Endothelial cell of umbilical vein (primary cell): ENCODE results near the gene MFSD2A. TPM values are rescaled to one million over a fixed set of nuclear protein-coding genes. Genes with fewer than 3 reads are reported as not detected.
"Not testable (repeated sequence)": the region's sequence is repeated elsewhere in the genome, so short reads cannot be mapped to it uniquely, and the experiment has no call there.

Experiments used
- BruUV-seq: library from RNA; stranded (reverse); fragments of 400-500 nt; replicated peaks from 2 replicates; lab custom pipeline; 2021; lab: Mats Ljungman, UMichigan
- CTCF ChIA-PET: fragments of 300-600, 350-600 bp; sonication (Branson Sonifier 250); formaldehyde crosslinking; loops from one replicate; lab custom pipeline; 2021; ENCODE audit warnings: antibody characterized with exemption, inconsistent platforms; lab: Charles Lee
- POLR2A ChIA-PET: fragments of 300-600, 350-600 bp; sonication (Branson Sonifier 250); formaldehyde crosslinking; loops from one replicate; lab custom pipeline; 2021; ENCODE audit warnings: antibody characterized with exemption, inconsistent platforms; lab: Charles Lee
- DNase-seq: peaks from one replicate; pipeline ENCODE4 v3.0.0-alpha.2; 2011; ENCODE audit warnings: low read depth, low spot score
- FAIRE-seq: peaks from 2 replicates; lab custom pipeline; 2011; peaks lifted over from hg19 to GRCh38; lab: Jason Lieb, UNC
- H2AFZ ChIP-seq: 2 replicates; pipeline ENCODE4 v1.6.0; 2012; ENCODE audit warnings: low read depth, low read length, control low read depth, inconsistent platforms
- H3K27ac ChIP-seq: 2 replicates; pipeline ENCODE4 v1.5.1; 2011; ENCODE audit warnings: low read depth, mild to moderate bottlenecking, control low read depth, low read length, moderate library complexity; ENCODE audit not compliant: insufficient read depth
- H3K27me3 ChIP-seq, 2 experiments: 2 replicates each; pipeline versions ENCODE4 v1.6.0 to v1.6.1; 2011; ENCODE audit warnings: low read length in 2 of 2, mixed read lengths in 1 of 2; ENCODE audit not compliant: control insufficient read depth in 2 of 2, insufficient read depth in 2 of 2
- H3K36me3 ChIP-seq, 2 experiments: 2 replicates in 1 of 2; 3 replicates in 1 of 2; pipeline ENCODE4 v1.5.1; 2011; ENCODE audit warnings: low read length in 2 of 2, mild to moderate bottlenecking in 1 of 2, moderate library complexity in 1 of 2; ENCODE audit not compliant: control insufficient read depth in 2 of 2, insufficient read depth in 2 of 2; ENCODE audit errors: extremely low read depth in 1 of 2
- H3K4me1 ChIP-seq: 3 replicates; pipeline ENCODE4 v1.5.1; 2011; ENCODE audit warnings: mild to moderate bottlenecking, low read length; ENCODE audit not compliant: control insufficient read depth, insufficient read depth; ENCODE audit errors: extremely low read depth
- H3K4me2 ChIP-seq: 2 replicates; pipeline ENCODE4 v1.6.1; 2011; ENCODE audit warnings: low read length, control low read depth, mixed read lengths; ENCODE audit not compliant: insufficient read depth
- H3K4me3 ChIP-seq, 3 experiments: fragments of 200-600 bp in 1 of 3; sonication (generic), shearing (Covaris generic) in 1 of 3; replicated peaks in 1 of 3; 2 replicates each; pipeline ENCODE4 v1.5.1; 2011 to 2016; ENCODE audit warnings: control low read depth in 3 of 3, low read length in 3 of 3, mild to moderate bottlenecking in 2 of 3, inconsistent platforms in 1 of 3, low read depth in 1 of 3, moderate library complexity in 1 of 3; ENCODE audit not compliant: insufficient read depth in 1 of 3
- H3K79me2 ChIP-seq: 2 replicates; pipeline ENCODE4 v1.6.0; 2012; ENCODE audit warnings: low read length, inconsistent platforms; ENCODE audit not compliant: control insufficient read depth, insufficient read depth
- H3K9ac ChIP-seq: replicated peaks from 2 replicates; pipeline ENCODE3; 2011; ENCODE audit warnings: low read length, control low read depth; ENCODE audit not compliant: insufficient read depth; ENCODE audit errors: extremely low read depth
- H3K9me1 ChIP-seq: replicated peaks from 3 replicates; pipeline ENCODE4 v1.6.0; 2011; ENCODE audit warnings: mild to moderate bottlenecking, low read length; ENCODE audit not compliant: control insufficient read depth, insufficient read depth; ENCODE audit errors: extremely low read depth
- H3K9me3 ChIP-seq: replicated peaks from 2 replicates; pipeline ENCODE4 v1.5.1; 2012; ENCODE audit warnings: low read length, inconsistent platforms; ENCODE audit not compliant: control insufficient read depth, insufficient read depth
- H4K20me1 ChIP-seq: replicated peaks from 2 replicates; pipeline ENCODE3; 2011; ENCODE audit warnings: mild to moderate bottlenecking, low read length; ENCODE audit not compliant: control insufficient read depth, insufficient read depth; ENCODE audit errors: extremely low read depth
- CTCF ChIP-seq, 2 donors: IDR thresholded peaks; 1 replicate in 1 of 2; 2 replicates in 1 of 2; pipeline ENCODE4 v1.5.1; 2011; ENCODE audit warnings: low read length in 2 of 2, mild to moderate bottlenecking in 2 of 2, moderate library complexity in 2 of 2, control low read depth in 1 of 2, inconsistent platforms in 1 of 2, low read depth in 1 of 2; ENCODE audit not compliant: insufficient read depth in 1 of 2; ENCODE audit errors: extremely low read depth in 1 of 2
- EZH2 ChIP-seq: IDR thresholded peaks from 2 replicates; pipeline ENCODE4 v1.6.1; 2012; ENCODE audit warnings: borderline replicate concordance, low read depth, mild to moderate bottlenecking, moderate library complexity, low read length, inconsistent platforms; ENCODE audit not compliant: severe bottlenecking
- FOS ChIP-seq: IDR thresholded peaks from 2 replicates; pipeline ENCODE4 v1.6.1; 2011; ENCODE audit warnings: mild to moderate bottlenecking, low read length, moderate library complexity, borderline replicate concordance; ENCODE audit not compliant: insufficient read depth
- GATA2 ChIP-seq: IDR thresholded peaks from 2 replicates; pipeline ENCODE4 v1.7.0; 2011; ENCODE audit warnings: low read depth, mild to moderate bottlenecking, moderate library complexity, mixed read lengths, low read length; ENCODE audit not compliant: insufficient read length, insufficient read depth
- JUN ChIP-seq: IDR thresholded peaks from 2 replicates; pipeline ENCODE4 v1.6.1; 2011; ENCODE audit warnings: borderline replicate concordance, low read depth; ENCODE audit not compliant: insufficient read length, insufficient read depth
- MAX ChIP-seq: IDR thresholded peaks from 2 replicates; pipeline ENCODE4 v1.6.1; 2011; ENCODE audit not compliant: insufficient read depth, insufficient read length
- MYC ChIP-seq: IDR thresholded peaks from one replicate; pipeline ENCODE4 v1.6.1; 2011; ENCODE audit warnings: mild to moderate bottlenecking, low read depth, low read length
- POLR2A ChIP-seq: IDR thresholded peaks from 2 replicates; pipeline ENCODE4 v1.6.1; 2012; ENCODE audit warnings: low read depth, mild to moderate bottlenecking, control low read depth, low read length
- POLR2AphosphoS5 ChIP-seq: IDR thresholded peaks from 2 replicates; pipeline ENCODE4 v1.6.1; 2012; ENCODE audit warnings: low read depth, mild to moderate bottlenecking, control low read depth, low read length, moderate library complexity; ENCODE audit not compliant: insufficient read depth
- dilution Hi-C: fragments of 300-500 bp; cut with MboI; formaldehyde crosslinking; loops from one replicate; pipeline ENCODE4 v1.15.0; 2019; ENCODE audit warnings: low sequenced_read_pairs; ENCODE audit not compliant: extremely low pct_ligation_motif_present
- intact Hi-C: fragments of 100-400 bp; cut with micrococcal nuclease; formaldehyde crosslinking; loops from one replicate; pipeline ENCODE4 v1.10.0; 2022
- polyA plus RNA-seq, 4 experiments: library from polyadenylated mRNA; depleted of rRNA in 3 of 4; stranded (reverse) in 3 of 4; unstranded in 1 of 4; fragments of >200 nt; gene quantifications; 2 replicates each; pipeline versions ENCODE4 v1.2.1 to v1.2.3, GENCODE V29; 2011 to 2012; ENCODE audit warnings: missing spikeins in 1 of 4
- total RNA-seq: library from RNA; stranded (reverse); gene quantifications from 2 replicates; pipeline ENCODE4 v1.2.3, GENCODE V29; 2021

Gene MFSD2A
- total and polyA plus RNA-seq, 2 donors (not counting 3 experiments of a cell fraction or from before 2014, with no cell fraction given), result 2.7 to 5.5 TPM

GRCh38 chr1:39981945-39982344 lies 27.0 kb downstream of the MFSD2A start:
- Histone ChIP-seq H4K20me1 (no peaks in the 10 kb centered on the region), H3K27ac (no peak overlapping the region), H3K36me3 (no peaks in the 10 kb centered on the region), H3K4me2 (no peak overlapping the region), H3K4me1 (no peaks in the 10 kb centered on the region), H3K9me1 (no peaks in the 10 kb centered on the region), H3K9ac (no peak overlapping the region), H3K9me3 (no peaks in the 10 kb centered on the region), H3K4me3 (no peak overlapping the region), H3K79me2 (no peaks in the 10 kb centered on the region), H2AFZ (no peak overlapping the region), H3K27me3 (no peaks in the 10 kb centered on the region)
- ChIA-PET POLR2A (no interaction called here), CTCF (interaction anchor here (0.9 to 1.1 kb wide), 3 partner anchors 8 to 62 kb away, joined by 3 to 4 read pairs (median 3); no protein-coding TSS in a partner anchor)
- intact Hi-C loops (no loop called here), dilution Hi-C loops (no loop called here)
- FAIRE-seq, result no peak
- BruUV-seq, result no TSS peak
- DNase-seq, result no peak
- TF ChIP-seq JUN (no peak), MAX (no peak), EZH2 (no peak), MYC (no peak), GATA2 (no peak), FOS (no peak), POLR2A (no peak), CTCF (IDR thresholded peaks at IDR 0.05; ENCODE audit: extremely low read depth in 1 of 2, insufficient read depth in 1 of 2, low read depth in 1 of 2, low read length in 2 of 2) (no peak), POLR2AphosphoS5 (no peak)

- H3K79me2 ChIP-seq, H3K9me1 ChIP-seq, FAIRE-seq, H4K20me1 ChIP-seq, H3K9me3 ChIP-seq, H3K4me3 ChIP-seq, BruUV-seq, H3K4me2 ChIP-seq, H3K9ac ChIP-seq, H3K27ac ChIP-seq, DNase-seq, intact Hi-C loops, H3K36me3 ChIP-seq, POLR2A ChIA-PET, H3K27me3 ChIP-seq, dilution Hi-C loops, H2AFZ ChIP-seq: not testable (repeated sequence)
- CTCF ChIA-PET, result interaction anchor here (1.1 kb wide), 1 partner anchor 159 kb away, joined by 3 read pairs; no protein-coding TSS in a partner anchor
- peaks cover 12% of the 10 kb centered on the region for H3K4me1 ChIP-seq
Measured at GRCh38 chr1:39984480-39984879, 29.5 kb downstream of the MFSD2A start.
